Retinal pigment epithelial cell (primary cell): ENCODE measurements around the gene KCNQ2.

Experiments
- DNase-seq: peaks from one replicate; pipeline ENCODE4 v3.0.0-alpha.2; 2010; ENCODE audit warnings: low read depth
- H3K4me3 ChIP-seq: 2 replicates; pipeline ENCODE4 v1.5.1; 2011; ENCODE audit warnings: mild to moderate bottlenecking, low read length, control low read depth, moderate library complexity
- CTCF ChIP-seq: conservative IDR thresholded peaks from 2 replicates; pipeline ENCODE4 v1.5.1; 2011; ENCODE audit warnings: low read depth, low read length, control low read depth, inconsistent platforms

The KCNQ2 gene

GRCh38 chr20:63361519-63362435 is 110.7 kb downstream of the KCNQ2 start:
- DNase-seq, result no peak
- no peak for TF ChIP-seq CTCF
- no peak overlapping the region for H3K4me3 ChIP-seq

GRCh38 chr20:63360850-63361518 is 111.5 kb downstream of the KCNQ2 start, which contains the start of gene CHRNA4:
Gene CHRNA4, minus strand, starts transcription at chr20:63361349. Its CDS starts 184 bp downstream, at chr20:63361165.
- no peak for TF ChIP-seq CTCF
- no peak within 1 kb of the TSS for H3K4me3 ChIP-seq
- no peak for DNase-seq

- no peak for TF ChIP-seq CTCF
Measured at GRCh38 chr20:63359937-63360849, 112.3 kb downstream of the KCNQ2 start.

GRCh38 chr20:63359164-63359934 is 113.1 kb downstream of the KCNQ2 start:
- H3K4me3 ChIP-seq, result no peak overlapping the region
- no peak for DNase-seq
- TF ChIP-seq CTCF, result no peak

More at GRCh38 chr20:63359937-63360849, 112.3 kb downstream of the KCNQ2 start:
- DNase-seq, result no peak
- H3K4me3 ChIP-seq, result no peak overlapping the region

- DNase-seq, result no peak
- H3K4me3 ChIP-seq, result no peak overlapping the region
- no peak for TF ChIP-seq CTCF
Measured at GRCh38 chr20:63357921-63358905, 114.2 kb downstream of the KCNQ2 start.
